Measurements from ENCODE around the gene PLEKHA3.

DNA sequence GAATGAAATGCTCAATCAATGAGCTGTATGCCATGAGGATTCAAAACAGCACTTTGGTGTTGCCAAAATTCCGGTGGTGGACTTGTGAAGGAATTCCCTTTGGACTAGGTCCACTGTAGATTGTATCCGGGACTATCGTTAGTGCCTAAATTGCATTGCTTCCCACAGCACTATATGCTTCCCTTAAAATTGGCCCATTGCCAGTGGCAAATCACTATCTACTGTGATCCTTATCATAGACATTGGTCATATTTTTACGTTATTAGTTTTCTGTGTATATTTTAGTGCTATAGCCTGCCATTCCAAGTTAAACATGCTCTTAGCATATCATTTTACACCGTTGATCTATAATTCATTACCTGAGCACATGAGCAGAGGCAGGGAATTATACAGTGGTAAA lies 27.4 kb upstream of the PLEKHA3 start:
- TF ChIP-seq POLR2A (IDR thresholded peaks at IDR 0.05), result no peak
- TF ChIP-seq, protein P1, sequence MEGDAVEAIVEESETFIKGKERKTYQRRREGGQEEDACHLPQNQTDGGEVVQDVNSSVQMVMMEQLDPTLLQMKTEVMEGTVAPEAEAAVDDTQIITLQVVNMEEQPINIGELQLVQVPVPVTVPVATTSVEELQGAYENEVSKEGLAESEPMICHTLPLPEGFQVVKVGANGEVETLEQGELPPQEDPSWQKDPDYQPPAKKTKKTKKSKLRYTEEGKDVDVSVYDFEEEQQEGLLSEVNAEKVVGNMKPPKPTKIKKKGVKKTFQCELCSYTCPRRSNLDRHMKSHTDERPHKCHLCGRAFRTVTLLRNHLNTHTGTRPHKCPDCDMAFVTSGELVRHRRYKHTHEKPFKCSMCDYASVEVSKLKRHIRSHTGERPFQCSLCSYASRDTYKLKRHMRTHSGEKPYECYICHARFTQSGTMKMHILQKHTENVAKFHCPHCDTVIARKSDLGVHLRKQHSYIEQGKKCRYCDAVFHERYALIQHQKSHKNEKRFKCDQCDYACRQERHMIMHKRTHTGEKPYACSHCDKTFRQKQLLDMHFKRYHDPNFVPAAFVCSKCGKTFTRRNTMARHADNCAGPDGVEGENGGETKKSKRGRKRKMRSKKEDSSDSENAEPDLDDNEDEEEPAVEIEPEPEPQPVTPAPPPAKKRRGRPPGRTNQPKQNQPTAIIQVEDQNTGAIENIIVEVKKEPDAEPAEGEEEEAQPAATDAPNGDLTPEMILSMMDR (IDR thresholded peaks at IDR 0.05), result no peak

Data from stomach (tissue), 4 donors.